Ishikawa (cell line): ENCODE results near the gene CA5B.

Experiments used
- CEBPB ChIP-seq: IDR thresholded peaks from 2 replicates; pipeline ENCODE4 v1.6.1; 2012
- CREB1 ChIP-seq: IDR thresholded peaks from 2 replicates; pipeline ENCODE4 v1.6.1; 2012; ENCODE audit warnings: low read depth
- EGR1 ChIP-seq: IDR thresholded peaks from 2 replicates; pipeline ENCODE4 v1.6.1; 2012
- EP300 ChIP-seq: IDR thresholded peaks from 2 replicates; pipeline ENCODE4 v1.6.1; 2012; ENCODE audit warnings: borderline replicate concordance
- FOXM1 ChIP-seq: IDR thresholded peaks from 2 replicates; pipeline ENCODE4 v1.6.1; 2012; ENCODE audit warnings: low read depth, borderline replicate concordance
- MAX ChIP-seq: IDR thresholded peaks from 2 replicates; pipeline ENCODE4 v1.6.1; 2012
- NFIC ChIP-seq: IDR thresholded peaks from 2 replicates; pipeline ENCODE4 v1.6.1; 2012
- RAD21 ChIP-seq: IDR thresholded peaks from 2 replicates; pipeline ENCODE4 v1.6.1; 2012; ENCODE audit warnings: low read depth
- REST ChIP-seq: IDR thresholded peaks from 2 replicates; pipeline ENCODE4 v1.6.1; 2012; ENCODE audit warnings: low read depth, mild to moderate bottlenecking
- TAF1 ChIP-seq: IDR thresholded peaks from 2 replicates; pipeline ENCODE4 v1.6.1; 2012; ENCODE audit warnings: low read depth, mild to moderate bottlenecking
- TCF12 ChIP-seq: IDR thresholded peaks from 2 replicates; pipeline ENCODE4 v1.6.1; 2012; ENCODE audit warnings: low read depth
- TEAD4 ChIP-seq: IDR thresholded peaks from 2 replicates; pipeline ENCODE4 v1.6.1; 2012
- USF1 ChIP-seq: IDR thresholded peaks from 2 replicates; pipeline ENCODE4 v1.6.1; 2012
- YY1 ChIP-seq: IDR thresholded peaks from 2 replicates; pipeline ENCODE4 v1.6.1; 2012; ENCODE audit warnings: low read depth
- ZBTB7A ChIP-seq: IDR thresholded peaks from 2 replicates; pipeline ENCODE4 v1.6.1; 2012; ENCODE audit warnings: low read depth

CA5B gene

GRCh38 chrX:15785176-15785750 is 47.2 kb downstream of the CA5B start:
- TF ChIP-seq EP300, result no peak
- no peak for TF ChIP-seq REST

DNA sequence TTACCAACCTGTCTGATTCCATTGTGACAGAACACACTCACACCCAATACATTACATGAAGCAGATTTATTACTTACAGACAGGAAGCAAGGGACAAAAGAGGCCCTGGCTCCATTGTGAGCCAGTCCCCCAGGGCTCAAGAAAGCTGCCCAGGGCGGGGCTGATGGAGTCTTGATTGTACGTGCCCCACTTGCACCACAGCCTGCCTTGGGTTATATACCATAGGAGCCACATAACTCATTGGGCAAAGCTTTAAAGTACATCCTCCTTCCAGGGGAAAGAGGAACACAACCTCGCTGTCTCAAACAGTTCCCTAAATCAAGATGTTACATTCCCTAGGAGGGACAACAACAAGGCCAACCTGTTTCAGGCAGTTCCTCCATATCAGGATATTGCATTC is 48.8 kb downstream of the CA5B start:
- TF ChIP-seq NFIC (no peak), TAF1 (no peak), REST (no peak), EGR1 (no peak), CREB1 (no peak), CEBPB (no peak), MAX (no peak), EP300 (no peak), RAD21 (no peak), ZBTB7A (no peak), TEAD4 (no peak), TCF12 (no peak)

DNA sequence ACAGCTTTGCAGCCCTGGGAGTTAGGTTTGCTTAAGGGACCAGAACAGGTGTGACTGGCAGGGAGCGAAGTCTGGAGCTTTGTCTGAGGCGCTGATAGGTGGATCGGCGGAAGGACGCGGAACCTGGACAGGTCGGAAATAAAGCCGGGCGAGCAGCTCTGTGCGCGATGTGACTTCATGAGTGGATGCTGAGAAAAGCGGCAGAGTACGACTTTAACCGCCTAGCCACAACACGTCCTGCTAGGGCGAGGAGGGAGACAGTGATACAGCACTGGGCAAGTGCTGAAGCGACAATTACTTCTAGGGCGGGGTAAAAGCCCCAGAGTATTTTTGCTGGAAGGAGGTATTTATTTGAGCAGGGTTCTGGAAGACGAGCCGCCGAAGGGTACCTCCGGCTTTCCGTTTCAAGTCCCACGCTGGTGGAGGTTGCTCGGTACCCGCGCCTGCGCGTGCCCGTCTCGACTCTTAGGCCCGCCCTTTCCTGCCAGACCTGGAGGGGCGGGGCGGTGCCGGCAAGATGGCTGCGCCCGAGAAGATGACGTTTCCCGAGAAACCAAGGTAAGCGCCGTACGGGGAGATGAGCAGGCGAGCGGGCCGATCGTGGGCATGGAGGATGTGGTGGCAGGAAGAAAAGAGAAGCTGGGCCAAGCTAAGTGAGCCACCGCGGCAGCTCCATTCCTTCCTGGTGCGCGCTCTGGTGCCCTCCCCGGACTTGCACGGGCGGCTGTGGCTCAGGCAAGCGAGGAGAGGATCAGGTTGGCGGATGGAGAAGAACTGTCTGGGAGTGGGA is 52.1 kb downstream of the CA5B start, which contains the start of gene ZRSR2:
Gene ZRSR2, plus strand, starts transcription at position 506 of the 790 bp plus-strand sequence. Its CDS starts 12 bp downstream, at position 518.
- no peak for TF ChIP-seq EP300
- TF ChIP-seq TAF1, result peak; percentile 66
- TF ChIP-seq TEAD4, result no peak
- no peak for TF ChIP-seq USF1
- TF ChIP-seq ZBTB7A, result no peak
- TF ChIP-seq FOXM1, result no peak
- TF ChIP-seq CREB1, result no peak
- peak; percentile 89 for TF ChIP-seq YY1
- TF ChIP-seq MAX, result peak; percentile 57; the same call in 1 of the 2 replicates

GRCh38 chrX:15790769-15791290 is 52.8 kb downstream of the CA5B start:
- TF ChIP-seq TEAD4 (no peak), REST (no peak), CEBPB (no peak), ZBTB7A (no peak)

DNA sequence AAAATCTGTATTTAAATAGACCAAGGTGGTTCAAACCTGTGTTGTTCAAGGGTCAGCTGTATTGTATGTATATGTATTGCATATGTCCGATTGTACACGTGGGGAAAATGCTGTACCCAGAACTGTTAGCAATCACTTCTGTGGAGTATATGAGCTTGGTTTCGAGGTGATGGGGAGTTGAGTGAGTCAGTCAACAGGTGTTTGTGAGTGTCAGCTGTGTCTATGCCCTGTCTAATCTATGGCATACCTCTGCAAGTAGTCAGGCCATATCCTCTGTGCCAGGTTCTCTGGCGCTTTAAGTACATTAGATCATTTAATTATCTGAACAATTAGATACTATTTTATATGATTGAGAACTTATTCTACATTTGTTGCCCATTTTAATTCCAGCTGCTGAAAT is 59.6 kb downstream of the CA5B start:
- no peak for TF ChIP-seq TAF1
